ENCODE measurements around the gene JAKMIP1.

Gene JAKMIP1

DNA sequence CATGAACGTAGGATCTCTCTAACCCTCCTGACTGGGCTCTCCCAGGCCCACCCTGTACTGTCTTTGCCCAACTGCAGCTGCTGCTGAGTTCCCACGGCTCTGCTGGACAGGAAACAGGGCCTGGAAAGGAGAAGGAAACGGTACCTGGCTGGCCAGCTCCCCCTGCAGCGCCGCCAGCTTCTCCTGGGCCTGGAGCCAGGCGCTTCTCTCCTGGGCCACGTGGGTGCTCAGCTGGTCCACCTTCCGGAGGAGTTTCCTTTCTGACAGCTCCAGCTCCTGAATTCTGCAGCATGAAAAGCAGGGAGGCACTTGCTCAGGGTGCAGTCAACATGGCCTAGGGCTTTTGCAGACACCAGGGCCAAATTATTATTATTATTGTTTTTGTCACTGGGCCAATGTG is 188.7 kb downstream of the JAKMIP1 start:
- Histone ChIP-seq H3K9me2 (replicated peaks; ENCODE audit: low read depth, low read length) (no peaks in the 10 kb centered on the region), H3K4me3 (ENCODE audit: low read length, poor library complexity, severe bottlenecking) (no peak overlapping the region), H3K9me3 (ENCODE audit: insufficient read depth, low read depth, low read length) (no peaks in the 10 kb centered on the region), H3K4me1 (ENCODE audit: insufficient read depth, low read length, poor library complexity, severe bottlenecking) (no peaks in the 10 kb centered on the region), H3K36me3 (ENCODE audit: insufficient read depth, low read length) (no peaks in the 10 kb centered on the region), H3K9ac (ENCODE audit: low read depth, low read length, poor library complexity, severe bottlenecking) (no peak overlapping the region), H3F3A (ENCODE audit: low read depth) (no peaks in the 10 kb centered on the region), H3K79me2 (ENCODE audit: insufficient read depth, low read length) (no peaks in the 10 kb centered on the region), H3K4me2 (ENCODE audit: low read depth, low read length, poor library complexity, severe bottlenecking) (no peak overlapping the region), H4K20me1 (ENCODE audit: insufficient read depth, low read length, poor library complexity, severe bottlenecking) (no peaks in the 10 kb centered on the region), H2AFZ (ENCODE audit: low read length) (no peak overlapping the region), H3K27me3 (ENCODE audit: insufficient read depth, low read length, poor library complexity, severe bottlenecking) (no peaks in the 10 kb centered on the region)
- TF ChIP-seq CTCF (conservative IDR thresholded peaks at IDR 0.05; ENCODE audit: low read length), result no peak
- TF ChIP-seq EZH2phosphoT487 (IDR thresholded peaks at IDR 0.05; ENCODE audit: borderline replicate concordance), result no peak

- H3K4me2 ChIP-seq (ENCODE audit: low read depth, low read length, poor library complexity, severe bottlenecking), result no peak overlapping the region
- H3K9me2 ChIP-seq (replicated peaks; ENCODE audit: low read depth, low read length), result no peaks in the 10 kb centered on the region
- TF ChIP-seq CTCF (conservative IDR thresholded peaks at IDR 0.05; ENCODE audit: low read length) (no peak), EZH2phosphoT487 (IDR thresholded peaks at IDR 0.05; ENCODE audit: borderline replicate concordance) (no peak)
- H3F3A ChIP-seq (ENCODE audit: low read depth), result no peaks in the 10 kb centered on the region
- no peak overlapping the region for H2AFZ ChIP-seq (ENCODE audit: low read length)
- no peaks in the 10 kb centered on the region for H3K9me3 ChIP-seq (ENCODE audit: insufficient read depth, low read depth, low read length)
- H3K4me1 ChIP-seq (ENCODE audit: insufficient read depth, low read length, poor library complexity, severe bottlenecking), result no peaks in the 10 kb centered on the region
- no peaks in the 10 kb centered on the region for H3K79me2 ChIP-seq (ENCODE audit: insufficient read depth, low read length)
- no peak overlapping the region for H3K4me3 ChIP-seq (ENCODE audit: low read length, poor library complexity, severe bottlenecking)
- H4K20me1 ChIP-seq (ENCODE audit: insufficient read depth, low read length, poor library complexity, severe bottlenecking), result no peaks in the 10 kb centered on the region
- H3K9ac ChIP-seq (ENCODE audit: low read depth, low read length, poor library complexity, severe bottlenecking), result no peak overlapping the region
- no peaks in the 10 kb centered on the region for H3K36me3 ChIP-seq (ENCODE audit: insufficient read depth, low read length)
- no peaks in the 10 kb centered on the region for H3K27me3 ChIP-seq (ENCODE audit: insufficient read depth, low read length, poor library complexity, severe bottlenecking)
Observed at GRCh38 chr4:6011271-6011671, 189.1 kb downstream of the JAKMIP1 start.

- Histone ChIP-seq H3K4me3 (ENCODE audit: low read length, poor library complexity, severe bottlenecking) (no peak overlapping the region), H3K4me2 (ENCODE audit: low read depth, low read length, poor library complexity, severe bottlenecking) (no peak overlapping the region), H2AFZ (ENCODE audit: low read length) (no peak overlapping the region), H3K4me1 (ENCODE audit: insufficient read depth, low read length, poor library complexity, severe bottlenecking) (no peaks in the 10 kb centered on the region), H3K27me3 (ENCODE audit: insufficient read depth, low read length, poor library complexity, severe bottlenecking) (no peaks in the 10 kb centered on the region), H3K9me2 (replicated peaks; ENCODE audit: low read depth, low read length) (no peaks in the 10 kb centered on the region), H3F3A (ENCODE audit: low read depth) (no peaks in the 10 kb centered on the region), H3K36me3 (ENCODE audit: insufficient read depth, low read length) (no peaks in the 10 kb centered on the region), H3K9me3 (ENCODE audit: insufficient read depth, low read depth, low read length) (no peaks in the 10 kb centered on the region), H3K9ac (ENCODE audit: low read depth, low read length, poor library complexity, severe bottlenecking) (no peak overlapping the region), H4K20me1 (ENCODE audit: insufficient read depth, low read length, poor library complexity, severe bottlenecking) (no peaks in the 10 kb centered on the region), H3K79me2 (ENCODE audit: insufficient read depth, low read length) (no peaks in the 10 kb centered on the region)
- TF ChIP-seq EZH2phosphoT487 (IDR thresholded peaks at IDR 0.05; ENCODE audit: borderline replicate concordance) (no peak), CTCF (conservative IDR thresholded peaks at IDR 0.05; ENCODE audit: low read length) (no peak)
Observed at GRCh38 chr4:6010789-6011188, 189.6 kb downstream of the JAKMIP1 start.

All from Loucy (cell line).